Parathyroid adenoma (tissue), 2 donors: ENCODE data around the gene FBXW4.
A peak's percentile ranks its signal among the peaks of the same experiment; 100 is the strongest.
"Not testable (repeated sequence)": the region's sequence is repeated elsewhere in the genome, so short reads cannot be mapped to it uniquely, and the experiment has no call there.

Source experiments
- H2AFZ ChIP-seq: fragments of 300-600 bp; sonication (generic); one replicate; pipeline ENCODE4 v1.7.0; 2017; ENCODE audit warnings: antibody characterized with exemption, mild to moderate bottlenecking
- H3K27ac ChIP-seq: fragments of 300-600 bp; sonication (generic); one replicate; pipeline ENCODE4 v1.7.0; 2017
- H3K27me3 ChIP-seq: fragments of 300-600 bp; sonication (generic); one replicate; pipeline ENCODE4 v1.7.0; 2017; ENCODE audit warnings: low read length; ENCODE audit not compliant: control insufficient read depth, insufficient read depth
- H3K36me3 ChIP-seq: fragments of 300-600 bp; sonication (generic); one replicate; pipeline ENCODE4 v1.7.0; 2017; ENCODE audit warnings: low read length; ENCODE audit not compliant: control insufficient read depth, insufficient read depth
- H3K4me1 ChIP-seq: fragments of 300-600 bp; sonication (generic); one replicate; pipeline ENCODE4 v1.7.0; 2017; ENCODE audit warnings: control low read depth
- H3K4me2 ChIP-seq: fragments of 300-600 bp; sonication (generic); one replicate; pipeline ENCODE4 v1.7.0; 2017; ENCODE audit warnings: low read length
- H3K4me3 ChIP-seq: fragments of 300-600 bp; sonication (generic); one replicate; pipeline ENCODE4 v1.7.0; 2017; ENCODE audit warnings: low read depth, low read length
- H3K79me2 ChIP-seq: fragments of 300-600 bp; sonication (generic); one replicate; pipeline ENCODE4 v1.7.0; 2017; ENCODE audit warnings: control low read depth
- H3K9ac ChIP-seq: fragments of 300-600 bp; sonication (generic); one replicate; pipeline ENCODE4 v1.7.0; 2017; ENCODE audit warnings: mild to moderate bottlenecking
- H3K9me3 ChIP-seq: fragments of 300-600 bp; sonication (generic); one replicate; pipeline ENCODE4 v1.7.0; 2017; ENCODE audit warnings: low read length; ENCODE audit not compliant: control insufficient read depth
- CTCF ChIP-seq: fragments of 300-600 bp; sonication (generic); IDR thresholded peaks from one replicate; pipeline ENCODE4 v1.7.0; 2017; ENCODE audit warnings: antibody characterized with exemption, mild to moderate bottlenecking
- donor health status: primary hyperparathyroidism.

The FBXW4 gene

DNA sequence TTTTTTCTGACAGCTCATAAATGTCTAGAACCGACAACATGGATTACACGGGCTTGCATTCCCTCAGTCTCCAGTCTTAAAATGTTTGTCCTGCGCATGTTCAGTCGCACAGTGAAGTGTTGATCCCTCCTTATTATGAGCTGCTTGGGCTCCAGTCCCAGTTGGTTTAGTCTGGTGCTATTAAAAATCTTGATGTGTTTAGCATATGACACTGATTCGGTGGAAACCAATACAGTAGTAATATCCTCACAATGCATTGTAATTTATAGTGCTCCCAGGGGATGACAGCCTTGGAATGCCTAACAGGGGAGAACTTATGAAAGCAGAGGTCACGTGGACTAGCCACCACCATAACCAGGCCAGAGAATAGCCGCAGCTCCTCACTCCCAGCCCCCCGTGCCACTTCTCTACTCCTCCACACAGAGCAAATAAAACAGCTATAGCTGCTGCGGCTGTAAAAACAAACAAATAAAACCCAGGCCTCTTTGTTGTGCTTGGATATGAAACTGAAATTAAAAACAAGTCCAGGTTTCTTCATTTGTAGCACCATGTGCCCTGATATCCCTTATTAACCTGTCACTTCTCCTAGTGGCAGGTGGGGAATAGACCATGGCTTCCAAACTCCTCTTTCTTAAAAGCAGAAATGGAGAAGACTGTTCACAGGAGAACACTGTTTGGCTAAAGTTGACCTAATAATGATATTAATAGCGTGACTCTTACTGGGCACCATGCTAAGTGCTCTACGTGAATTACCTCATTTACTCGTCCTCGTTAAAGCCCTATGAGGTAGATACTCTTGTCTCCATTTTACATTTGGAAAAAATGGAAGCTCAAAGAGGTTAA, 99.2 kb downstream of the FBXW4 start:
- H3K27me3 ChIP-seq: no peaks in the 10 kb centered on the region

DNA sequence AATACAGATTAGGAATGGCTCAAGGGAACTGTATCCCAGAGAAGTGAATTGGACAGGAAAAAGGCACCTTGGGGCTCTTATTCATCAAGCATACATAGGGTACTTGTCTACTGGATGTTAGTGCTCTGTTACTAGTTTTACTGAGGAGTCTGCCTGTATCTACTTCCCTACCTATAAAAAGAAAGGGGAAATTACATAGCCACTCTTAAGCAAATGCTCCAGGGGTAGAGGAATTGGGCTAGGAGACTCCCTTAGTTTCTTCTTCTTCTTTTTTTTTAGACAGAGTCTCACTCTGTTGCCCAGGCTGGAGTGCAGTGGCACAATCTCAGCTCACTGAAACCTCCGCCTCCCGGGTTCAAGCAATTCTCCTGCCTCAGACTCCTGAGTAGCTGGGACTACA, 101.6 kb downstream of the FBXW4 start:
- not testable (repeated sequence) for H3K27me3 ChIP-seq, H3K36me3 ChIP-seq, H2AFZ ChIP-seq, H3K9ac ChIP-seq, H3K4me2 ChIP-seq, H3K27ac ChIP-seq, H3K9me3 ChIP-seq, H3K4me3 ChIP-seq, H3K4me1 ChIP-seq
- peaks cover 17% of the 10 kb centered on the region for H3K79me2 ChIP-seq

More for the DNA sequence above, 99.2 kb downstream of the FBXW4 start:
- no peaks in the 10 kb centered on the region for H3K9me3 ChIP-seq
- no peak overlapping the region for H3K9ac ChIP-seq
- H3K4me2 ChIP-seq: no peak overlapping the region
- H3K36me3 ChIP-seq: no peaks in the 10 kb centered on the region
- TF ChIP-seq CTCF: no peak
- peaks cover 5% of the 10 kb centered on the region for H3K79me2 ChIP-seq
- H3K4me3 ChIP-seq: no peak overlapping the region
- no peak overlapping the region for H2AFZ ChIP-seq
- H3K27ac ChIP-seq: no peak overlapping the region
- H3K4me1 ChIP-seq: no peaks in the 10 kb centered on the region

DNA sequence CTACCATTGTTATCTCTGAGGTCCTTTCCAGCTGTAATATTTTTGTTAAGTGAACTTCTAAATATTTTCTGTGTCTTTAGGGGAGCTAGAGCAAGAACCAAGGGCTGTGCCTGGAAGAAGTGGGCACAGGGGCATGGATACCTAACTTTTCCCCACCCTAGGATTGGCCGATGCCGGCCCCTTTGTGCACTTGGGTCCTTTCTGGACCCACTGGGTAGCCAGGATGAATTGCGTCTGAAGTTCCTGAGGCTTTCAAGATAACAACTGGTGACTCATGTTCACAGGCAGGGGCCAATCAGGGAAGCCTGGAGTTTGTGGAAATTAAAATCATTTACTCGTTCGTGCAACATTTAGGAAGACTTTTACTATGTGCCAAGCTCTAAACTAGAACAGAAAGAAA, 106.1 kb downstream of the FBXW4 start:
- Histone ChIP-seq H2AFZ (peak overlapping the region; percentile 100), H3K27ac (no peak overlapping the region), H3K36me3 (no peaks in the 10 kb centered on the region), H3K4me1 (peaks cover 5% of the 10 kb centered on the region), H3K27me3 (no peaks in the 10 kb centered on the region), H3K9ac (no peak overlapping the region), H3K4me3 (peak overlapping the region; percentile 83), H3K4me2 (peak overlapping the region; percentile 94), H3K9me3 (no peaks in the 10 kb centered on the region), H3K79me2 (peaks cover 28% of the 10 kb centered on the region)
- TF ChIP-seq CTCF: no peak

GRCh38 chr10:101587725-101588653, 107.0 kb downstream of the FBXW4 start, which contains the start of the genes DPCD and POLL:
TSS of gene DPCD (plus strand) at chr10:101588321. CDS start at chr10:101588337, 16 bp downstream.
TSS of gene POLL (minus strand) at chr10:101588257. CDS start at chr10:101587360, 897 bp downstream.
- no peak for TF ChIP-seq CTCF
- Histone ChIP-seq H2AFZ (peak within 1 kb of the TSS; percentile 100), H3K4me3 (peak within 1 kb of the TSS; percentile 83), H3K9ac (peak within 1 kb of the TSS; percentile 73), H3K9me3 (no peaks in the 10 kb centered on the region), H3K27ac (peak within 1 kb of the TSS; percentile 60), H3K36me3 (no peaks in the 10 kb centered on the region), H3K4me1 (peaks cover 5% of the 10 kb centered on the region), H3K27me3 (no peaks in the 10 kb centered on the region), H3K4me2 (peak within 1 kb of the TSS; percentile 94), H3K79me2 (peaks cover 27% of the 10 kb centered on the region)

GRCh38 chr10:101585841-101586240, 109.1 kb downstream of the FBXW4 start:
- H3K27me3 ChIP-seq: no peaks in the 10 kb centered on the region
- no peak overlapping the region for H3K9ac ChIP-seq
- H3K36me3 ChIP-seq: no peaks in the 10 kb centered on the region
- H3K4me1 ChIP-seq: peaks cover 5% of the 10 kb centered on the region
- peaks cover 22% of the 10 kb centered on the region for H3K79me2 ChIP-seq
- H3K27ac ChIP-seq: no peak overlapping the region
- H3K4me2 ChIP-seq: no peak overlapping the region
- no peaks in the 10 kb centered on the region for H3K9me3 ChIP-seq
- no peak overlapping the region for H3K4me3 ChIP-seq
- no peak overlapping the region for H2AFZ ChIP-seq
- TF ChIP-seq CTCF: no peak
